ENCODE measurements around the gene KDM4C.
"Not testable (repeated sequence)": the region's sequence is repeated elsewhere in the genome, so short reads cannot be mapped to it uniquely, and the experiment has no call there.

Gene KDM4C

DNA sequence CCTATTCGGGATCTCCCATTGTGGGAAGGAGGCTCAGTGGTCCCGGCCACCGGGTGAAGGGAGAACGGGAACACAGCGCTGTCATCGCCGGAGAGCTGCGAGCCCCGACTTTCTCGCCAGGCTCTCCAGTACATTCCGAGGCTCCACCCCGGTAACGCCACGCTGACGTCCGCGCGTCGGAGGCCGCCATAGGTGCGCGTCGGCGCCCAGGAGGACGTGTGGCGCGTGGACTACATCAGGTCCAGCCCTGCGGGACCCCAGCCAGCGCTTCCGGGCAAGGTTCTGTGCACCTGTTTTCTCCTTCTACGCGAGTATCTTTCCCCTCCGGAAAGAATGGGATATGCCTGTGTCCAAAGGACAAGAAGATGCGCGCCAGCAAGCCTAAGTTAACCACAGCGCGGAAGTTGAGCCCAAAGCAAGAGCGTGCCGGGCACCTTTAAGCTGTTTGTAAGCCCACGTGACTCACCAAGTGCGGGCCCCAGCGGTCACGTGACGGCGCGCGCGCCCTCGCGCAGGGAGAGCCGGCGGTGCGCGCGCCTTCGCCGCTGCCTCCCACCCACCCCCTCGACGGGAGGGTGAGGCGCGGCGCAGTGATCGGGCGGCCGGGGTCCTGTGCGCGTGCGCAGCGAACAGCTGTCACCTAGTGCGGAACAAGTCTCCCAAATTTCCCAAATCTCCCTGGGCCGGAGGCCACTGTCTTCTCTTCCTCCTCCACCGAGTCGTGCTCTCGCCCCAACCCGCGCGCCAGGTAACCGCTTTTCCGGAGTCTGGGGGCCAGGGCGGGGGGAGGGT lies at the start of gene KDM4C:
Gene KDM4C (plus strand): TSS at position 518 of the 792 bp plus-strand sequence. CDS start 35,016 bp downstream, outside the sequence.
- DNase-seq: peak; percentile 89 to 91

DNA sequence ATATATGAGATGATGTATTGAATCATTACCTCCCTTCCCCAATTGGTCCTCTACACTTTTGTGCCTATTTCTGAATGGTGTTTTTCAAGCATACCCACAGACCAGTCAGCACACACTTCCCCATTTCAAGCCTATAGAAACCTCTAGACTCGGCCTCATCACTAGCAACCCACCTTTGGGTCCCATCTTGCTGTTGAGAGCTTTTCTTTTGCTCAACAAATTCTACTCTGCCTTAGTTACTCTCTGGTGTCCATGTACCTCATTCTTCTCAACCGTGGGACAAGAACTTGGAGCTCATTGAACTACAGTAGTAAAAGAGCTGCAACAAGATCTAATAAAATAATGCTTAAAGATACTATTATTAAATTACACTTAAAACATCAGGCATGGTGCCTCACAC lies 49.0 kb upstream of the KDM4C start:
- no peak for DNase-seq

DNA sequence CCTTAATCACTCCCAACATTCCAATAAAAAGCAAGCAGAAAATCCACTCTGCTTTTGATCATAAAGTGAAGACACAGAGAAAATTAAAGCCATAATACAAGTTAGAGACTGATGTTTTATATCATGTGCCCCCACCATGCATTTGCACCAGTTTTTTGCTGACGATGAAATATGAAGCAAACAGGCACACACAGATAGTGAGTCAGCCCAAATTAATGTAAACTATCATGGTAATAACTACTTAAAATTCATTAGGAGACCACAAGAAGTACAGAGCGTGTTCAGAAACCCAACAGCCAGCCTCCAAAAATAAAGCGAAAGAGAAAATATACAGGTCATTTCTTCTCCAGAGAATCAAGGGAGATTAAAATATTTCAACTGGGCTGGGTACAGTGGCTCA lies 46.4 kb upstream of the KDM4C start:
- no peak for DNase-seq

DNA sequence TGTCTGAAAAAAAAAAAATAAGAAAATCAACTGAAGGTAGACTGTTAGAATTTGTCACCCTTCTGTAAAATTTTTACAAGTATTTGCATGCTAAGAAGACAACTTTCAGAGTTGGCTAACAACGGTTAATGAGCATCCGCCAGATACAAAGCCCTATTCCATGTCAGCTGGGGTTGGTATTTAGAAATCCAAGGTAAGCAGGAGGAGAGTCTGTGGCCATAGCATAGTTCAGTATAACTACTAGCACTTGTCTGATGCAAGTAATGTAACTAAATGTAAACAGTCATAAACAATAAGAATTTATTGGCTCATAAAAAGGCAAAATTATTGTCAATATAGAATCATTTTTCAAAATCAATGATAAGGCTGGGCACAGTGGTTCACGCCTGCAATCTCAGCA lies 45.7 kb upstream of the KDM4C start:
- no peak for DNase-seq

DNA sequence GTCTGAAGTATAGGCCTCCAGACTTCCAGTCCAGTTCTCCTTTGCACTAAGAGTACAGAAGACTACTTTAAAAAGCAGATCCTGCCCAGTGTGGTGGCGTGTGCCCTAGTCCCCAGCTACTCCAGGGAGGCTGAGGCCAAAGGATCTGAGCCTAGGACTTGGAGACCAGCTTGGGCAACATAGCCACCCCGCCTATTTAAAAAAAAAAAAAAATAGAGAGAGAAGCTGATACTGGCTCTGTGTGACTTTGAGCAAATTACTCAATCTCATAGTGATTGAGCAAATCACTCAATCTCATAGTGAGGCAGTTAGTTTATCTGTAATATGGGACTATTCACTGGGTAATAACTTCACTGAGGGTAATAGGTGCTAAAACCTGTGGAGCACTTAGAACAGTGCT lies 43.6 kb upstream of the KDM4C start:
- no peak for DNase-seq

DNA sequence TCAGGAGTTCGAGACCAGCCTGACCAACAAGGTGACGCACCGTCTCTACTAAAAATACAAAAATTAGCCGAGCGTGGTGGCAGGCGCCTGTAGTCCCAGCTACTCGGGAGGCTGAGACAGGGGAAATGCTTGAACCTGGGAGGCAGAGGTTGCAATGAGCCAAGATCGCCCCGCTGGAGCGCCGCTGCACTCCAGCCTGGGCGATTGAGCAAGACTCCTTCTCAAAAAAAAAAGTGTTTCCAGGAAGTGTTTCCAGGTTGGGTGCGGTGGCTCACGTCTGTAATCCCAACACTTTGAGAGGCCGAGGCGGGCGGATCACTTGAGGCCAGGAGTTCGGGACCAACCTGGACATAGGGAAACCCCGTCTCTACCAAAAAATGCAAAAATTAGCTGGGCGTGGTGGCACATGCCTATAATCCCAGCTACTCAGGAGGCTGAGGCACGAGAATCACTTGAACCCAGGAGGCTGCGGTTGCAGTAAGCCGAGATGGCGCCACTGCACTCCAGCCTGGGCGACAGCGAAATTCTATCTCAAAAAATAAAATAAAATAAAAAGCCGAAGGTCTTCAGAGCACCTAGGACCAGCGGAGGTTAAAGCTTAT lies 42.5 kb upstream of the KDM4C start:
- not testable (repeated sequence) for DNase-seq

DNA sequence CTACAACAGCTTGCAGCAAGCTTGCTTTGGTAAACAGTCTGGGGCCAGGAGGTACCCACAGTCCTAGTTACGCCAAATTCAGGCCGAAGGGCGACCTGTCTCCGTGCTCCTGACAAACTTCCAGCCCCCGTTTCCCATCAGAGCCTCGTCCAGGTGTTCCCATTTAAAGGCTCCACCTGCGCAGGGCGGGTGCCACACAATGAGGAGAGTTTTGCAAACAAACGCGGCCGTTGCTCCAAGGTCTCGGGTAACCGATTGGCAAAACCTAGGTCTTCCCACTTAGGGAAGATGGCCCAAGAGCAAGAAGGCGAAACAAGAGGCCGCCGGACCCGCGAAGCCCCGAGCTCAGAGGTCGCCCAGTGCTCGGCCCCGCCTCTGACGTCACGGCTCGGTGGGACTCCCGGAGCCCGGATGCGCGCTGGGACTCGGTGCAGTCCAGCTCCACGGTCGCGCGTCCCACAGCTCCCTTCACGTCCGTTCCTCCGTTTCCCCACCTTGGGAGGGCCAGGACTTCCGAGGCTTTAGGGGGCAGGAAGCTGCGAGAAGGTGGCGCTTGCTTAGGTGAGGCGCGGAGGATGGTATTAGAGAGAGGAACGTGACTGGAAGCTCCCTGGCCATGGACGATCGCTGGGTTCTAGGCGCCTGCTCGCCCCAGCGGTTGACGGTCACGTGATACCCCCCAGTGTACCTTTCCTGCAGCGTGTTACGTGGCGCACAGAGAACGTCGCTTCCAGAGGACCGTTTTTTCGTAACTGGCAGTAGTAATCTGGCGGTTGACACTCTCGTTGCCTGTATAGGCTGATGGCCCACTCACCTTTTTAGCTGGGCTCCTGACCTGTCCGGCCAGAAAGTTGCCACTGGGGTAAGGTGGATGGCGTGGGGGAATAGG lies 41.8 kb upstream of the KDM4C start:
- DNase-seq: peak; percentile 49 to 57

DNA sequence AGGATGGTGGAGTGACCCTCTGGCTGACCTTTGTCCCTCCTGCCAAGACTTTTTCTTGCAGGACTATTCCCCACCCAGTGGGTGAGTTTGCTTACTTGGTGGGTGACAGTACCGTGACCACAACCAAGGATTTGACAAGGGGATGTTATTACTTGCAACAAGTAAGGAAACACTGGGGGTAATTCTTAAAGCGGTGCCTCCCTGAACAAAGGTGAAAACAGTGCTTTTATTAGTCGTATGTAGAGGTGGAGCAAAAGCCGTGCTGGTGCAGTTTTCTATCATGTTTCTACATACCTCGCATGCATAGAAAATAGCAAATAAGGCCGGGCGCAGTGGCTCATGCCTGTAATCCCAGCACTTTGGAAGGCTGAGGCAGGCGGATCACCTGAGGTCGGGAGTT lies 41.0 kb upstream of the KDM4C start:
- no peak for DNase-seq

DNA sequence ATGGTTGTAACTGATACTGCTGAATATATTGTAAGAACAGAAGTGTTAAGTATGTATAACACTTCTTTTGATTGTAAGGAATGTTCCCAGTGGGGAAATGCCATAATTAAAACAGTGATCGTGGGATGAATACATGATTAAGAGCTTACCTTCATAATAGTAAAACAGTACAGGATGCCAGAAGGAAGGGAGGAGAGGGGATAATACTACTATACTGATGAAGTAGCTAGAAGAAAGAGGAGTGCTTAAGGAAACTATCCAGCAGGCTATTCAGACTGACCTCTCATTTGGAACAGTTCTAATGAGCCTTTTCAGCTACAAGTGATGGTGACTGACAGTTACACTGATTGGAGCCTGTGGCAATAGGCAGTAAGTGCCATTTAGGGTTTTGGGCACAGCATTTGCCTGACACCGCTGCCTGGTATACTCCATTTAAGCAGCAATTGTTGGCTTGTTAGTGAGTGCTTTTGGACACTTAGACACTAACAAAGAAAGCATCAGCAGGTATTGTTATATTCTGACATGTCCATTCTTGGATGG lies 33.8 kb upstream of the KDM4C start:
- no peak for DNase-seq

DNA sequence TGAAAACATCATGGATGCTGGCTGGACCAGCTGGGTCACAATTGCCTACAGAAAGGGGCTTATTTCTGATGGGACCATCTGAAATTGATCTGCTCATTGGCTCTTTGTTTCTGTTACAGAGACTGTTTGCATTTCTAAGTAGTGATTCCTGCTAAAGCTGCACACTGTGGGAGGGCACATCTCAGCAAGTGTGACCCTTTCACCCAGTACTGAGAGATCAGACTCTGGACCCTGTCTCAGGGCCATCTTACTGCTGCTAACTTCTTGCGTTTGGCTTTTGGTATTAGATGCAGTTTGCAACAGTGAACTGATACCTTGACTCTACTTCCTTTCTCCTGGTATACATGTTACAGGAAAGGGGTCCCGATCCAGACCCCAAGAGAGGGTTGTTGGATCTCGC lies 24.5 kb upstream of the KDM4C start:
- DNase-seq: no peak

DNA sequence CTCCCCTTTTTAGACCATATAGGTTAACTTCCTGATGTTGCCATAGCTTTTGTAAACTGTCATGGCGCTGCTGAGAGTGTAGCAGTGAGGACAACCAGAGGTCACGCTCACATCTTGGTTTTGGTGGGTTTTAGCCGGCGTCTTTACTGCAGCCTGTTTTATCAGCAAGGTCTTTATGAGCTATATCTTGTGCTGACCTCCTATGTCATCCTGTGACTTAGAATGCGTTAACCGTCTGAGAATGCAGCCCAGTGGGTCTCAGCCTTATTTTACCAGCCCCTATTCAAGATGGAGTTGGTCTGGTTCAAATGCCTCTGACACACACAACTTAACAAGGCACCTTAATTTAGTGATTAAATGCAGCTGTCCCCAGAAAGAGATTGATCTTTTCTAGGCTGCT lies 23.9 kb upstream of the KDM4C start:
- no peak for DNase-seq

DNA sequence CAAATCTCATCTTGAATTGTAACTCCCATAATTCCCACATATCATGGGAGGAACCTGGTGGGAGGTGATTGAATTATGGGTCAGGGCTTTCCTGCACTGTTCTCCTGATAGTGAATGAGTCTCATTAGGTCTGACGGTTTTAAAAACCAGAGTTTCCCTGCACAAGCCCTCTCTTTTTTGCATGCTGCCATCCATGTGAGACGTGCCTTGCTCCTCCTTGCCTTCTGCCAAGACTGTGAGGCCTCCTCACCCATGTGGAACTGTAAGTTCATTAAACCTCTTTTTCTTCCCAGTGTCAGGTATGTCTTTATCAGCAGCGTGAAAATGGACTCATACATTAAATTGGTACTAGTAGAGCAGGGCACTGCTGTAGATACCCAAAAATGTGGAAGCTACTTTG lies 22.4 kb upstream of the KDM4C start:
- no peak for DNase-seq

DNA sequence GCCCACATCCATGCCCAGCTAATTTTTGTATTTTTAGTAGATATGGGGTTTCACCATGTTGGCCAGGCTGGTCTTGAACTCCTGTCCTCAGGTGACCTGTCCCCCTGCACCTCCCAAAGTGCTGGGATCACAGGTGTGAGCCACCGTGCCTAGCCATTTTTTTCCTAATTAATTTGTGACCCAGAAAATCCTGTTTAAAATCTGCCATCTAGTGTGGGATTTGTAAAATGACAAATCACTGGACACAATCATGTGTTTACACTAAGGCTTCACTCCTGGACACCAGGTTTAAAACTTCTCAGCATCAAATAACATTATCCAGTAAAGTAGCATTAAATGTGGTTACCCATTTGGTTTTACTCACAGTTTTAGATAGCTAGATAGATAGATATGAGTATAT lies 18.6 kb upstream of the KDM4C start:
- no peak for DNase-seq

DNA sequence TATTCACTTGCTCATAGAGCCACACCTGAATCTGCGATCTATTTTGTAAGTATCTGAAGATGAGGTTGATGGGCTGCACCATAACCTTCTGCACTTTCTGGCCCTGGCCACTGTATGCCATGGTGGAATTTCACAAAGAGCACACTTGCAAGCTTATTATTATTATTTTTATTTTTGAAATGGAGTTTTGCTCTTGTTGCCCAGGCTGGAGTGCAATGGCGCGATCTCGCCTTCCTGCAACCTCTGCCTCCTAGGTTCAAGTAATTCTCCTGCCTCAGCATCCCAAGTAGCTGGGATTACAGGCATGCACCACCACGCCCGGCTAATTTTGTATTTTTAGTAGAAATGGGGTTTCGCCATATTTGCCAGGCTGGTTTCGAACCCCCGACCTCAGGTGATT lies 8.9 kb upstream of the KDM4C start:
- DNase-seq: not testable (repeated sequence)

DNA sequence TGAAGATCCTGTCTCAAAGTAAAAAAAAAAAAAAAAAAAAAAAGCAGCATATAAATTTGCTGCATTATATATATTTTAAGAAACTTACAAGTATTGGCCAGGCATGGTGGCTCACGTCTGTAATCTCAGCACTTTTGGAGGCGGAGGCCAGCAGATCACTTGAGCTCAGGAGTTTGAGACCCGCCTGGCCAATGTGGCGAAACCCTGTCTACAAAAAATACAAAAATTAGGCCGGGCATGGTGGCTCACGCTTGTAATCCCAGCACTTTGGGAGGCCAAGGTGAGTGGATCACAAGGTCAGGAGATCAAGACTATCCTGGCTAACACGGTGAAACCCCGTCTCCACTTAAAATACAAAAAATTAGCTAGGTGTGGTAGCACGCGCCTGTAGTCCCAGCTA lies 2.9 kb upstream of the KDM4C start:
- DNase-seq: not testable (repeated sequence)

DNA sequence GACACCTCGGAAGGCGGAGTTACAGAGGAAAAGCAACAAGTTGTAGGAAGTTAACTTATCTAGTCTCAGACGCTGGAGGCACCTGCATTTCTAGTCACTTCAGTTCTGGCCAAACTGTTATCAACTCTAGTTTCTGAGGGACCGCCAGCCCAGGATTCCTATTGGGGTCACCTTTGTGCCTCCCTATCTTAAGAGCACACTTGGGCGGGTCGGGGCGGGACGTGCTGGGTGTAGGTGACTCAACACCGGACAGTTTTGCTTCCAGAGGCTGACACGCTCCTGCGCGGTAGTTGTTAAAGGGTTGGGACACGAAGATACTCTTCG lies 679 bp upstream of the KDM4C start:
- DNase-seq: peak; percentile 72 to 73

DNA sequence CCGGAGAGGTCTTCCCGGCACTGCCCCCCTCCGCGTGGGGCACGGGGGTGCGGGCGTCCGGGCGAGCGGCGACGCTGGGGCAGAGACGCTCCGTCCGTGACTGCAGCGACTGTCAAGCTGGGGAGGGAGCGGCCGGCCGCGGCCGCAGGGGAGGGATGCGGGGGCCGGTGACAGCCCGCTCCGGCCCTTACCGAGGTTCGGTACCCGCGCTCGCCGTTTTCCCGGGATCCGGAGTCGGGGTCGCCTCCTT lies 400 bp downstream of the KDM4C start:
- DNase-seq: no peak

DNA sequence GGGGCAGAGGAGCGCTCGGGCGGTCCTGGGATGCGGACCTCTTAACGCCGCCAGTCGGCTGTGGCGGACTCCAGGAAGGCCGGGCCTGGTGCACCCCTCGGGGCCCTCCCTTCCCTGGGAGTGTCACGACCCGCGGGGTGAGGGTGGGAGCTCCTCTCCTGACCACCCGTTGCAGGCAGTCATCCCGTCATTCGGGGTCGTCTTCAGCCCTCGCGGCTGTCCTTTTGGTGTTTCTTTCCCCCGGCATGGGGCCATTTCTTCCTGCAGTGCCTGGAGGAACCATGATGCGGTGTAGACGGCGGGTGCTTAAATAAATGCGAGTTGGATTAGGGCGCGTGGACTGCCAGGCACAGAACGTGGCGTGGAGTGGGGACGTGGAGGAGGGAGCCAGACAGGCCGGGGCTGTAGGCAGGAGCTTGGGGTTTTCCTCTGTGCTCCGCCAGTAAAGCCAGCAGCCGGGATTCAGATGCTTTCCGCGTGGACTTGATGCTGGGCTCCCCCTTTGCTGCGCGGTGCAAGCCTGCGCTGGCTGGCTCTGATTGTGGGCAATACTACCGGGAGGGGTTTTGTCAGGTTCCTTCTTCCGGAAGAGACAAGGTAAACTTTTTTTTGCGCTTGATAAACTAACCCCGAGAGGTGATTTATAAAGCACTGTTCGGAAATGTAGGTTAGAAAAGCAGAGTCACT lies 868 bp downstream of the KDM4C start:
- peak; percentile 23 to 40 for DNase-seq

DNA sequence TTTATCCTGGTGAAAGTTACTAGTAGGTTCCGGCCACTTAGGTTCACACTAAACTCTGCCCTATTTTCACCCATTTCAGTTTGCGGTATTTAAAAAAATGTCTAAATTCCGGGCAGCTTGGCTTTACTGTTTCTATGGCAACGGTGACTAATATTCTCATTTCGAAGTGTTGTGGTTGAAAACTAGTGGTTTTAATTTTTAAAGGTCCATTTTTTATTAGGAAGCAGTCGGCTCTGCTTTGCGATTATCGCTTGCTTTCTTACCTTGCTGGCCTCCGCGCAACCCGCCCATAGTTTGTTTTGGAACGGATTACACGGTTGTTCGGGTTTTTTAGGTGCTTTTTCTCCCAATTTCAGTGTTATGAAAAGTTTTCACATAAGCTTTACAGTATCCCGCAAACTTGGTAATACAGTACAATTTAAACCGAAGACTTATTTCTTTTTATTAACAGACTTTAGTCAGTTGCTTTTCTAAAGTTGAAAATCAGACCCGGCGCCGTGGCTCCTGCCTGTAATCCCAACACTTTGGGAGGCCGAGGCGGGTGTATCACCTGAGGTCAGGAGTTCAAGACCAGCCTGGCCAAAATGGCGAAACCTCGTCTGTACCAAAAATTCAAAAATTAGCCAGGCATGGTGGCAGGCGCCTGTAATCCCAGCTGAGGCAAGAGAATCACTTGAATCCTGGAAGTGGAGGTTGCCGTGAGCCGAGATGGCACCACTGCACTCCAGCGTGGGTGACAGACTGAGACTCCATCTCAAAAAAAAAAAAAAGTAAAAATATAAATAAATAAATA lies 1.6 kb downstream of the KDM4C start:
- peak in 1 of 2 experiments; percentile 12 for DNase-seq

DNA sequence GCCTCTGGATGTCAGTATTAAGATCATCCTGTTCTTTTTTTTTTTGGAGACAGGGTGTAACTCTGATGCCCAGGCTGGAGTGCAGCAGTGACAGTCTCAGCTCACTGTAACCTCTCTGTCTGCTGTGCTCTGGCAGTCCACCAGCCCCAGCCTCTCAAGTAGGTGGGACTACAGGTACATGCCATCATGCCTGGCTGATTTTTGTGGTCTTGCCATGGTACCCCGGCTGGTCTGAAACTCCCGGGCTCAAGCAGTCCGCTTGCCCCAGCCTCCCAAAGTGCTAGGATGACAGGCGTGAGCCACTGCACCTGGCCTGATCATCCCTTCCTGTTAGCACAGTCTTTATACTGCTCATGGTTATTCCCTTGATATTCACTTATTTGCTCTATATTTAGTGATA lies 3.5 kb downstream of the KDM4C start:
- no peak for DNase-seq

DNA sequence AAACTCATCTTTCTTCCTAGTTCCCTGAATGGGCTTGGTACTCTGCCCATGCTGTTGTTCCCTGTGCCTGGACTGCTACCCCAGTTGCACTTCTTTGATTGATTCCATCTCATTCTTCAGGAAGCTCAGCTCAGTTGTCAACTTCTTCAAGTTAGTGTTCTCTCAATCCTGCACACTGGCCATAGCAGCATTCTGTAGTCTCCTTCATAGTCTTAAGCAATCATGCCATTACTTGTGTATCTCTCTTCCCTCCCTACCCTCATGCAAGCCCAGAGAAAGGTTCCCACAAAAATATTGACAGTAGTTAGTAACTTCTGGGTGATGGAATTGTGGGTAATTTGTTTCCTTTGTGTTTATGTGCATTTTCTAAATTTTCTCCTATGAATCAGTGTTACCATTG lies 5.5 kb downstream of the KDM4C start:
- DNase-seq: no peak

DNA sequence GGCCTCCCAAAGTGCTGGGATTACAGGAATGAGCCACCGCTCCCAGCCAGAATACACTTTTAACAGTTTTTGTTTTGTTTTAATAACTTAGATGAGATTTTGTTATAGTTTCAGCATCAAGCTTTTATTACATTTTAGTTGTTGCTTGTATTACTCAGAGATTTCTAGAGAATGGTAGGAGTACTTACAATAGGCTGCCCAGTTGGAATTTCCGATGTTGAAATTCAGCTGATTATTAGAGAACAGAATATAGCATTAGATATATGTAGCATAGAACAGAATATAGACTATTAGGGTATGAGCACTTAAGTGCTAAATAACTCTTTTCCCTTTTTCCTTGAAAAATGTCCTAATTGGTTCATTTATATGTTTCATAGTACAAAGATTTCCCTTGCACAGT lies 6.2 kb downstream of the KDM4C start:
- no peak for DNase-seq
